ENCODE measurements around the gene ADAM15. TPM values are rescaled to one million over a fixed set of nuclear protein-coding genes. Genes with fewer than 3 reads are reported as not detected.

The ADAM15 gene
- total RNA-seq, 1 donor, result 69.9 TPM

DNA sequence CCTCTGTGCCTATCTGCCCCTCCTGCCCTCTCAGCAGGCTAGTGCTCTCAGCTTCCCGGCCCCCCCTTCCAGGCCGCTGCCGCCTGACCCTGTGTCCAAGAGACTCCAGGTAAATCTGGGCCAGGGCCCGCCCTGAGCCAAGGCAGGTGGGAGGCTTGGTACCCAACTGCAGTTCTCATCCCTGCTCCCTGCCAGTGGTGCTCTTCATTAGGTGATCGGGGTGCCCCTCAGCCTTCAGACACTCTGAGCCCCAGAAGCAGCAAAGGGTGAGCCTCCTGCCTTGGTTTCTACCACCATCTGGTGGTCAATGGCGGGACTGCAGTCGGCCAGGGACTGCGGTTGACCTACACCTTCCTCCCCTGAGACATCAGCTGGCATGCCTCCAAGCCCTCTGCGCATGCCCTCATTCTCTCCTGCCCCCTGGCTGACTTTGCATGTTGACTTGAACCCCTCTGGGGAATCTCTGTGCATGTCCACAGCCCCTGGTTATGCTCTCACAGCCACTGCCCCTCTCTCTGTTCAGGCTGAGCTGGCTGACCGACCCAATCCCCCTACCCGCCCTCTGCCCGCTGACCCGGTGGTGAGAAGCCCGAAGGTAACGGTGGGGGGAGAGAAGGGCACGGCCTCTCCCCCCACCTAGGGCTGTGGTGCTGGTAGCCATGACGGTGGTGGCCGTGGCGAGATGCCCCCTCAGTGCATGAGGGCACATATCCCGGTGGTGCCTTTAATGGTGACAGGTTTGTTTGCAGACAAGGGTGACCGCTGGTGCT lies 10.4 kb downstream of the ADAM15 start:
- H3K4me3 ChIP-seq (ENCODE audit: low read depth, low read length), result no peak overlapping the region
- peak; percentile 79 for DNase-seq (ENCODE audit: low read depth)
- TF ChIP-seq, protein P1, sequence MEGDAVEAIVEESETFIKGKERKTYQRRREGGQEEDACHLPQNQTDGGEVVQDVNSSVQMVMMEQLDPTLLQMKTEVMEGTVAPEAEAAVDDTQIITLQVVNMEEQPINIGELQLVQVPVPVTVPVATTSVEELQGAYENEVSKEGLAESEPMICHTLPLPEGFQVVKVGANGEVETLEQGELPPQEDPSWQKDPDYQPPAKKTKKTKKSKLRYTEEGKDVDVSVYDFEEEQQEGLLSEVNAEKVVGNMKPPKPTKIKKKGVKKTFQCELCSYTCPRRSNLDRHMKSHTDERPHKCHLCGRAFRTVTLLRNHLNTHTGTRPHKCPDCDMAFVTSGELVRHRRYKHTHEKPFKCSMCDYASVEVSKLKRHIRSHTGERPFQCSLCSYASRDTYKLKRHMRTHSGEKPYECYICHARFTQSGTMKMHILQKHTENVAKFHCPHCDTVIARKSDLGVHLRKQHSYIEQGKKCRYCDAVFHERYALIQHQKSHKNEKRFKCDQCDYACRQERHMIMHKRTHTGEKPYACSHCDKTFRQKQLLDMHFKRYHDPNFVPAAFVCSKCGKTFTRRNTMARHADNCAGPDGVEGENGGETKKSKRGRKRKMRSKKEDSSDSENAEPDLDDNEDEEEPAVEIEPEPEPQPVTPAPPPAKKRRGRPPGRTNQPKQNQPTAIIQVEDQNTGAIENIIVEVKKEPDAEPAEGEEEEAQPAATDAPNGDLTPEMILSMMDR (IDR thresholded peaks at IDR 0.05; ENCODE audit: insufficient read depth, low read length), result peak; percentile 98

DNA sequence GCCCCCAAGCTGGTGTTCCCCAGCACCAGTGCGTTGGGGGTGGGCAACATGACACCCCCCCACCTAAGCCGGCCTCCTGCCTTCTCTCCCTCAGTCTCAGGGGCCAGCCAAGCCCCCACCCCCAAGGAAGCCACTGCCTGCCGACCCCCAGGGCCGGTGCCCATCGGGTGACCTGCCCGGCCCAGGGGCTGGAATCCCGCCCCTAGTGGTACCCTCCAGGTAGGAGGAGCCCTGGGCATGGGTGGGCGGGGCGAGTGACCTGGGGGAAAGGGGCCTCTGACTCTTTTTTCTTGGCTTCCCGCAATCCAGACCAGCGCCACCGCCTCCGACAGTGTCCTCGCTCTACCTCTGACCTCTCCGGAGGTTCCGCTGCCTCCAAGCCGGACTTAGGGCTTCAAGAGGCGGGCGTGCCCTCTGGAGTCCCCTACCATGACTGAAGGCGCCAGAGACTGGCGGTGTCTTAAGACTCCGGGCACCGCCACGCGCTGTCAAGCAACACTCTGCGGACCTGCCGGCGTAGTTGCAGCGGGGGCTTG lies 11.1 kb downstream of the ADAM15 start:
- TF ChIP-seq, protein P1 (IDR thresholded peaks at IDR 0.05; ENCODE audit: insufficient read depth, low read length), result peak; percentile 11
- DNase-seq (ENCODE audit: low read depth), result no peak
- H3K4me3 ChIP-seq (ENCODE audit: low read depth, low read length), result no peak overlapping the region

DNA sequence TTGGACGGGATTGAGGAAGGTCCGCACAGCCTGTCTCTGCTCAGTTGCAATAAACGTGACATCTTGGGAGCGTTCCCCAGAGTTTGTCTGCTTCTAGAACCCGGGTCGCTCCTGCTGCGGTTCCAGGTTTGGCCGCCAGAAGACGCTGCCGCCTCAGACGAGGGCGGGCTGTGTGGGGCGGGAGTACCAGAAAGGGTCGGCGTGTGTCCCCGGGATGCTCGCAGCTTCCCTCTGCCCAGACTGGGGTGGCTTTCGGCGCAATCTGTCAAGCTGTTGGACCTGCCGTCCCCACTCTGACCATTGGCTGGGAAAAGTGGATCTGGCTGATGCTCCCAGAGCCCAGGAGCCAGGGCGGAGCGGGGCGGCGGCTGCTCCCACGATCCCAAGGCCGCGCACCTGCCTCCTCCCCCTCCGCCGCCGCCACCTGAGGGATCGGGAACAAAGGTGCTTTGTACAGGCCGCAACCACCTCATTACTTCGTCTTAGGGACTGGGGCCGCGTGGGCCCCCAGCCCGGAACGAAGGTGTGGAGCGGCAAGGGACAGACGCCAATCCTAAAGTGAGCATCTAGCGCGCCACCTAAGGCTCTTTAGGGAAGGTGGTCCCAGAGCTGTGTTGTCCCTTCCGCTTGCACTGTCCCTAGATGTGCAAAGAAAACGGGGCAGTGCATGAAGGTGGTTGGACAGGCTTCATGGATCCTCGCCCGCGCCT lies 11.7 kb downstream of the ADAM15 start:
- TF ChIP-seq, protein P1 (IDR thresholded peaks at IDR 0.05; ENCODE audit: insufficient read depth, low read length), result peak; percentile 77
- H3K4me3 ChIP-seq (ENCODE audit: low read depth, low read length), result peak overlapping the region; percentile 95
- no peak for DNase-seq (ENCODE audit: low read depth)

DNA sequence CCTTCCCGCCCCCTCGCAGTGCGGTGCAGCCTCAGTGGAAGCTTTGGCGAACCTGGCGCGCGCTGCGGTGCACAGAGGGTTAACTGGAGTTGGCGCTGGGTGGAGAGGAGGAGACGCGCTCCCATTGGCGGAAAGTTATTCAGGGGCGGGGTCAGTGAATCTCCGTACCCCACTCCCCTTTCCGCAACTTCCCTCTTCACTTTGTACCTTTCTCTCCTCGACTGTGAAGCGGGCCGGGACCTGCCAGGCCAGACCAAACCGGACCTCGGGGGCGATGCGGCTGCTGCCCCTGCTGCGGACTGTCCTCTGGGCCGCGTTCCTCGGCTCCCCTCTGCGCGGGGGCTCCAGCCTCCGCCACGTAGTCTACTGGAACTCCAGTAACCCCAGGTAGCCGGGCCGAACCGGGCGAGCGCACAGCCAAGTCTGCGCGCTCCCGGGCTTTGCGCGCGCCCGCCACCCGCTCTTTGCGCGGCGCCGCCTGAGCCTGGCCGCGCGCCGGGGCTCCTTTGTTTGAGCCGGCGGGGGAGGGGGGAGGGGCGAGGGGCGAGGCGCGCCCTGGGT lies 12.5 kb downstream of the ADAM15 start, which contains the start of gene EFNA4:
TSS of gene EFNA4 (plus strand) at position 191 of the 561 bp plus-strand sequence. CDS start at position 275, 84 bp downstream.
- peak within 1 kb of the TSS; percentile 95 for H3K4me3 ChIP-seq (ENCODE audit: low read depth, low read length)
- DNase-seq (ENCODE audit: low read depth), result peak; percentile 77
- TF ChIP-seq, protein P1 (IDR thresholded peaks at IDR 0.05; ENCODE audit: insufficient read depth, low read length), result no peak

DNA sequence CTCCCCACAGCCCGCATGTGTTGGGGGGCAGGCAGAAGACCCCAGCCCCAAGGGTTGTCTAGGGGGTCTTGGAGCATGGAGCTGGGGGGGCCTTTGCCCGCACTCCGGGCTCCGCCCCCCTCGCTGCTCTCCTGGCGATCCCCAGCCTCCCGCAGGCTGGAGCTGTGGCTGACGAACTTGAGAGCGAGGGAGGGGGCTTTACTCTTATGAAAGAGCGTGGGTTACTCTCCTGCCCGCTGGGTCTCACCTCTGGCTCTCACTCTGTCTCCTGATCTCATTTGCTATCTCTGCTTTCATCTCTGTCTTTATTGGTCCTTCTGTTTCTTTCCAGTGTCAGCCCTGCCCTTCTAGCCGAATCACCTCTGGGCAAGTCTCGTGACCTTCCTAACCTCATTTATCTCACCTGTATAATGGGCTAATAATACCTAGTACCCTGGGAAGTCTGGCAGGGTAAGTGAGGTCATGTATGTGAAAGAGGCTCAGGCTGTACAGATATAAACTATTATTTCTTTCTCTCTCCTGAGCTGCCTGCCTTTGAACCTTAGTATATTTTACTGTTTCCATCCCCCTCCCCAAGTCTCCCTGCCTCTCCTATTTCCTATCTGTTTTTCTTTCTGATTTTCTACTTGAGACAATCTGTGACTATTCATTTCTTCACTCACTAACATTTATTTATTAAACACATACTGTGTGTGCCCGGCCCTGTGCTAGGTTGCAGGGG lies 13.2 kb downstream of the ADAM15 start:
- TF ChIP-seq, protein P1 (IDR thresholded peaks at IDR 0.05; ENCODE audit: insufficient read depth, low read length), result no peak

DNA sequence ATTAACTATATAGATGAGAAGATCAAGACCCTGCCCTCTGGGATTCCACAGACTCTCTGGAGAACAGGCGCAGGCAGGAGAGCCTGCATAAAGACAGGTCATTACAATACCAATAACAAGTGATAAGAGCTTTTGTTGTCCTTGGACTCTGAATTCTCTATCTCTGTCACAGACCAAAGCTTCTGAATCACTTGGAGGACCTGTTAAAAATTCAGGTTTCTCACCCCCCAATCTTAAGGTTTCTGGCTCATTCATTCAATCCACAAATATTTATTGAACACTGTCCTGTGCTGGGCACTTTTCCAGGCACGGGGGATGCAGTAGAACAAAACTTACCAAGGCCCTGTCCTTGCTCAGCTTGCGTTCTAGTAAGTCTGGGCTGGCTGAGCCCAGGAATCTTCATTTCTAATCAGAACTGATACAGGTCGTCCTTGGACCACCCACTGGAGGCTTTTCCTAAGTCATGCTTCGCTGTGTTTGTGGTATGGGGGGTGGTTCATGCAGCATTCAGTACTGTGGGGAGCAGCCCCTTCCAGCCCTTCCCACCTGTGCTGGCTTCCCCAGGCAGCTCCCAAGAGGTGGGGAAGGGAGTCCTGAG lies 13.8 kb downstream of the ADAM15 start:
- no peak for DNase-seq (ENCODE audit: low read depth)

More for the DNA sequence above, 13.2 kb downstream of the ADAM15 start:
- H3K4me3 ChIP-seq (ENCODE audit: low read depth, low read length), result peak overlapping the region; percentile 95
- peak; percentile 16 for DNase-seq (ENCODE audit: low read depth)

More for the DNA sequence above, 13.8 kb downstream of the ADAM15 start:
- TF ChIP-seq, protein P1 (IDR thresholded peaks at IDR 0.05; ENCODE audit: insufficient read depth, low read length), result no peak
- no peak overlapping the region for H3K4me3 ChIP-seq (ENCODE audit: low read depth, low read length)

Measured in fibroblast of the aortic adventitia (primary cell).